Stomach smooth muscle (tissue), 2 donors: ENCODE results near the gene JPT2.

Experiments used
- H3K27ac ChIP-seq: one replicate; pipeline ENCODE4 v1.7.0; 2013; ENCODE audit warnings: mild to moderate bottlenecking, low read length, inconsistent platforms
- H3K27me3 ChIP-seq, 2 donors: one replicate each; pipeline ENCODE4 v1.7.0; 2013; ENCODE audit warnings: low read length in 2 of 2; ENCODE audit not compliant: insufficient read depth in 2 of 2, control insufficient read depth in 1 of 2
- H3K36me3 ChIP-seq, 2 donors: one replicate each; pipeline ENCODE4 v1.7.0; 2013; ENCODE audit warnings: low read length in 2 of 2; ENCODE audit not compliant: control insufficient read depth in 2 of 2, insufficient read depth in 2 of 2
- H3K4me1 ChIP-seq: one replicate; pipeline ENCODE4 v1.7.0; 2013; ENCODE audit warnings: low read length; ENCODE audit not compliant: control insufficient read depth, insufficient read depth
- H3K4me3 ChIP-seq, 2 donors: one replicate each; pipeline ENCODE4 v1.7.0; 2013; ENCODE audit warnings: low read length in 2 of 2
- H3K9ac ChIP-seq, 2 donors: one replicate each; pipeline ENCODE4 v1.7.0; 2013; ENCODE audit warnings: low read length in 2 of 2, mild to moderate bottlenecking in 1 of 2
- H3K9me3 ChIP-seq, 2 donors: one replicate each; pipeline ENCODE4 v1.7.0; 2013; ENCODE audit warnings: low read length in 2 of 2; ENCODE audit not compliant: control insufficient read depth in 2 of 2
- donor health status: healthy.
- donor health status: Pancreatic carcinoma.

The JPT2 gene

DNA sequence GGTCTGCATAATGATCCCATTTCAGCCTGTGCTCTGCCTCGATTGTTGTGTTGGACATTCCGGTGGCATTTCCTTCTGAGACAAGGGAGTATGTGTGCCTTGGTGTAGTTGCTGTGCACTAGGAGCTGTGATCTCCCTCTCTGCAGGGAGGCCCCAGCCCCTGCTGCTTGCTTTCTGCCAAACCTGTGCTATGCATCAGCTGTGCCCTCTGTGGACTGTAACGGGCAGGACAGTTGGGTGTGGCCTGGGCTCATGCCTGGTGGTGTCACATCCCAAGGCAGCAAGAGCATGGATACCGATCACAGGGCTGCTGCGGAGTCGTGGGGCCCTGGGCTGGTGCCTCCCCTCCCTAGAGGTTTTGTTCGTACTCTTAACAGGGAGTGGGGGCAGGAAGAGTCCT, 3.8 kb upstream of the JPT2 start:
- Histone ChIP-seq H3K36me3 (peaks cover 49 to 52% of the 10 kb centered on the region in 2 donors), H3K4me1 (peaks cover 8% of the 10 kb centered on the region), H3K27me3 (no peaks in the 10 kb centered on the region), H3K9me3 (no peaks in the 10 kb centered on the region), H3K27ac (no peak overlapping the region), H3K9ac (no peak overlapping the region), H3K4me3 (no peak overlapping the region)

DNA sequence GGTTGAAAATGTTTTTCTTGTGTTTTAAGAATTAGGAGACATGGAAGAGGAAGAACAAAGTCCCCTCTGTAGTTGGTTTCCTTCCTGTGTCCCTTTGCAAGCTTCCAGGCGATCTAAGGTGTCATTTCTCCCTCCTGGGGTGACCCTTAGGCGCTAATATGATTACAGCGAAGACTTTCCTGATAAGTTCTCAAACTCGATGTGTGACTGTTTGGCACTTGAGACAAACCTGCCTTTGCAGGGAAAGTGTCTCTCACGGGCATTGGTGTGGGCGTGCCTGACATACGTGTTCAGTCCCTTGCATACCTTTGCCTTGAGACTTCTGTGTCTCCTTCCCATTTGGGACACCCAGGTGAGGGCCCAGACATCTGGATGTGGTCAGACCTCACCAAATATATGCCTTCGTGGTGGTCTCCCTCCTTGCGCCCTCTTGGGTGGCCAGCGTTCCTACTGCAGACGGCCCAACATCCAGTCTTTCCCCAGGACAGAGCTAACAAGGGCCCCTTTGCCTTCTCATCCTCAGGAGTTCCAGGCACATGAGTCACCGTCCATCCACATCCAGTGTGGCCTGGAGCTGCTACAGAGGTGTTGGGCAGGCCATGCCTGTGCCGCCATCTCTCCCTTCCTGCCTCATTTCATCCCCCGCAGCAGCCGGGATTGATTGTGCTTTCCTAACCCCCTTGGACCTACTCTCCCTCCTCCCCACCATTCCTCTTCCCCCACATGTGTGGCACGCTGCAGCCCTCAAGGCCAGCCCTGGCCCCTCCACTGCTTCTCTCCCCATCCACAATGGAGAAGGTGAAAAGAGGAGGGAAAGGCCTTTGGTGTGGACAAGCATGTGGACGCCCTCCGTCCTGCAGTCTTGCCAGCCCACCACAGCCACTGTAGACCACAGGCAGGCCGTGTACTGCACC, 3.1 kb upstream of the JPT2 start:
- H3K4me3 ChIP-seq = no peak overlapping the region
- peaks cover 46 to 47% of the 10 kb centered on the region in 2 donors for H3K36me3 ChIP-seq
- peaks cover 8% of the 10 kb centered on the region for H3K4me1 ChIP-seq
- no peak overlapping the region for H3K27ac ChIP-seq
- no peak overlapping the region for H3K9ac ChIP-seq
- no peaks in the 10 kb centered on the region for H3K27me3 ChIP-seq
- no peaks in the 10 kb centered on the region for H3K9me3 ChIP-seq

DNA sequence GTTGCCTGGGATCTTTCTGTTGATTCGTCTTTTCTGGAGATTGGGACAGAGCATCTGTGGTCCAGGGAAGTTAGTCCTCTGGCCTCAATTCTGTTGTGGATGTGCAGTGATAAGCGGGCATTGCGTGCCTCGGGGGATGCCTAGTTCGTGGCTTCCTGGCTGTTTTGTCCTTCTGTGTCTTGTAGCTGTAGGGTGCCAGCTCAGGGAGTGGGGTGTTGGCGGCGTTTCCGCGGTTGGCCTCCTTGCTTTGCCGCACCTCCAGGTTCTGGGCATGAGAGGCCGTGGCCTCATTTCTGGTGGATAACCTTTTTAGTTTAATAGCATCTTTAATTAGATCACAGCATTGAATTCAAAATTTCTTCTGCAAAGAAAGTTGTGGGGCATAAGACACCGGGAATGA, 1.4 kb upstream of the JPT2 start:
- Histone ChIP-seq H3K27ac (no peak overlapping the region), H3K4me1 (peaks cover 8% of the 10 kb centered on the region), H3K27me3 (no peaks in the 10 kb centered on the region), H3K9ac (no peak overlapping the region), H3K9me3 (no peaks in the 10 kb centered on the region), H3K36me3 (peaks cover 32 to 35% of the 10 kb centered on the region in 2 donors), H3K4me3 (no peak overlapping the region)

DNA sequence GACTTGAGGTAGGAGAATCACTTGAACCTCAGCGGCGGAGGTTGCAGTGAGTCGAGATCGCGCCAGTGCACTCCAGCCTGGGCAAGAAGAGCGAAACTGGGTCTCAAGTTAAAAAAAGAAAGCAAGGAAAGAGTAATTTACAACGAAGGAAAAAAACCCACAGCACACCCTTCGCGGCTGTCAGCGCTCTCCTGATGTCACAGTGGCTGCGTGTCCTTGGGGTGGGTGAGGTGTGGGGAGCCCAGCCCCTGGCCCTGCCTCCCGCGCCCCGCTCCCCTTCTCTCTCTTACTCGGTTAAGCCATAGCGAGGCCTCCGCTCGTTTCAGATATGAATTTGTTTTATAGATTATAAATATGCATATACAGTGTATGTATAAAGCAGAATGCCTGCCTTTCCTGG, 740 bp upstream of the JPT2 start:
- H3K9me3 ChIP-seq = no peaks in the 10 kb centered on the region
- peaks cover 8% of the 10 kb centered on the region for H3K4me1 ChIP-seq
- no peak overlapping the region for H3K9ac ChIP-seq
- no peak overlapping the region for H3K27ac ChIP-seq
- H3K4me3 ChIP-seq = peak overlapping the region in 1 of 2 donors; percentile 76
- H3K36me3 ChIP-seq = peaks cover 25 to 28% of the 10 kb centered on the region in 2 donors
- no peaks in the 10 kb centered on the region for H3K27me3 ChIP-seq

DNA sequence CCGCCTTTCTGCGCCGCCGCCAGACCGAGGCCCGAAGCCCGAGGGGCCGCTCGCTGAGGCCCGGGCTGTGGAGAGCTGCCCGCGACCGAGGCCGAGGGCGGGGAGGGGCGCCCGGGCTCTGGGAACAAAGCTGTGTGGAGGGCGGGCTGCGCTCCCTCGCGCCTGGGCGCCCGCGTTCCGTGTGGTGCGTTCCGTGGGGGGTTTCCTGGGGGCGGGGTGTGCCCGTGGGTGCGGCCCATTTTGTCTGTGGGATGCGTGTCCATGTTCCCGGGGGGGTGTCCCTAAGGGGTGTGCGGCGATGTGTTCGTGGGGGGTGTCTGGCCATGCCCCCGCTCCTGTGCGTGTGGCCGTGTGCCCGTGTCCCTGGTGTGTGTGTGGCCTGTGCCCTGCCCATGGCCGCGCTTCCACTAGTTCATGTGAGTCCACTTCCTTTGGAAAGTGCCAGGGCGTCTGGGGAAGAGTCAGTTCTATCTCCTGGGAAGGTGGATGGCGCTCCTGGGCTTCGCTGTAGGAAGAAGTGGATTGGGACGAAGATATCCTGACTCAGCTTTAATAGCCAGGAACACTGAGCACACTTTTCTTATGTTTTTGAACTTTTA, 520 bp downstream of the JPT2 start:
- H3K9ac ChIP-seq = peak overlapping the region; percentile 64 to 72
- no peaks in the 10 kb centered on the region for H3K27me3 ChIP-seq
- H3K27ac ChIP-seq = no peak overlapping the region
- peaks cover 17 to 19% of the 10 kb centered on the region in 2 donors for H3K36me3 ChIP-seq
- peak overlapping the region; percentile 76 for H3K4me3 ChIP-seq
- H3K4me1 ChIP-seq = peaks cover 8% of the 10 kb centered on the region
- no peaks in the 10 kb centered on the region for H3K9me3 ChIP-seq

DNA sequence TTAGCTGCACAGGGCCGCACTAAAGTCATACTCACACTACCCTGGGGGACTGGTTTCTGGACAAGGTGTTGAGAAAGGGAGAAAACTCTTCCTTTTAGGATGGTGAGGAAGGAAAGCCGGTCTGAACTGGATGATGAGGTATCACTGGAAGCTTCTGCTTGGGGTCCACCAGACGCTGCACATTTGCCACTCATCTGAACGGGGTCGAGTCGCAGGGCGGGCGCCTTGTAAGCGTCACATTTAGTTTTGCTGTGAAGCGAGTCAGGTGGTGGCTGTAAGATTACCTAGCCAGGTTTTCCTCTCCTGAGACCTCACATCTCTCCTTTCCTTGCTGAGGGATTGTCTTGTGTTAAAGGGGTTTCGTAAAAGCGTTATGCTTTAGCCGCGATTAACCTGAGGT, 2.3 kb downstream of the JPT2 start:
- Histone ChIP-seq H3K27ac (no peak overlapping the region), H3K4me1 (peaks cover 8% of the 10 kb centered on the region), H3K4me3 (no peak overlapping the region), H3K9me3 (no peaks in the 10 kb centered on the region), H3K9ac (no peak overlapping the region), H3K27me3 (no peaks in the 10 kb centered on the region), H3K36me3 (peaks cover 3 to 4% of the 10 kb centered on the region in 2 donors)

DNA sequence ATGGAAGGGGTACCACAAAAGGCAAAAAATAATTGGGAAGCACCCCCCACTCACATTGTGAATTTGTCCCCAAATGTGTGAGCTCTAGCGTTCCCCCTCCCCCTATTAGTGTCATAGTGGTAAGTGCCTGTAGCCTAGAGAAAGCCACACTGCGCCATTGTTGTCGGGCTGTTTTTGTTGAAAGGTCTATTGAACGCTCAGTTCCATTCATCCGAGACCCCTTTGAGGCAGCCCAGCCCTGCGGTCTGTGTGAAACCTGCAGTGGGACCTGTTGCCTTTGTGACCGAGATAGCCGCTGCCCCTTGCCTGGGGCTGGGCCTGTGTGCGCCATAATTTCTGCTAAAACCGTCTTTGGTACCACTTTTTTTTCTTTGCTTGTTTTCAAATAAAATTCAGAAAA, 3.0 kb downstream of the JPT2 start:
- Histone ChIP-seq H3K36me3 (peaks cover 3 to 4% of the 10 kb centered on the region in 2 donors), H3K4me3 (no peak overlapping the region), H3K27me3 (no peaks in the 10 kb centered on the region), H3K9me3 (no peaks in the 10 kb centered on the region), H3K4me1 (peaks cover 8% of the 10 kb centered on the region), H3K9ac (no peak overlapping the region), H3K27ac (no peak overlapping the region)

DNA sequence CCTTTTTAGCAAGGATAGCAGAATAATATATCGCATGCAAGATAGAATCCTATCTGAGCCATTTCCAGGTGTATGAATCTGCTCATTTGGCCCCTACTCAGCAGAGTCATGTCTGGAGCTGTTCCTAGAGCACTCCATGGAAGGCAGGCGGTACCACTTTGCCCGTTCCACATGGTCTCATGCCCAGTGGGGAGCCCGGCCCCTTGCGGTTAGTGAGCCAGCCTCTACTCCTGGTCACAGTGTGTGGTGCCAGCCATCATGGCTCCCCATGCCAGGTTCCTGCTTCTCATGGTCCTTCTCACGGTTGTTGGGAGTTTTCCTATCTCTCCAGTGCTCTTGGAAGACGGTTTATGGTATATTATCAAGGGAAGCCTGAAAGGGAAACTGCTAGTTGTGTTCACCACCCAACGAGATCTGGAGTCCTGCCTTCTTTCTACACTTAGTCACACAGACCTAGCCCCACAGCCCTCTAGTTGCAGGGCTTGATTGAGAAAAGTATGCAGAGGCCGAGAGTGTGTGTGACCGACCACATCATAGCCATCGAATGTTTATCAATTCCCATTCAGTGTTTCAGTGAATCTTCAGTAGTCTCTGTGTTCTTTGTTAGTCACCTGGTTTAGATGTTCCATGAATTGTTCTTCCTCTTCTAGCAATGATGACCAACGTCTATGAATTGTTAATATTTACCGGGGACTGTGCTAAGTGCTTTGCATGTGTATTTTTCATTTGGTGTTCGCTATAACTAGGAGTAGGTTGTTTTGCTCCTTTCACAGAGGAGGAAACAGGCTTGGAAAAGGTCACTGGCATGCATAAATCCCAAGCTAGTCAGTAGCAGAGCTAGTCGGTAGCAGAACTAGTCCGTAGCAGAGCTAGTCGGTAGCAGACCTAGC, 9.6 kb downstream of the JPT2 start:
- Histone ChIP-seq H3K27me3 (no peaks in the 10 kb centered on the region), H3K4me3 (no peak overlapping the region), H3K4me1 (no peaks in the 10 kb centered on the region), H3K36me3 (peaks cover 14 to 26% of the 10 kb centered on the region in 2 donors), H3K27ac (no peak overlapping the region), H3K9ac (no peak overlapping the region), H3K9me3 (no peaks in the 10 kb centered on the region)

DNA sequence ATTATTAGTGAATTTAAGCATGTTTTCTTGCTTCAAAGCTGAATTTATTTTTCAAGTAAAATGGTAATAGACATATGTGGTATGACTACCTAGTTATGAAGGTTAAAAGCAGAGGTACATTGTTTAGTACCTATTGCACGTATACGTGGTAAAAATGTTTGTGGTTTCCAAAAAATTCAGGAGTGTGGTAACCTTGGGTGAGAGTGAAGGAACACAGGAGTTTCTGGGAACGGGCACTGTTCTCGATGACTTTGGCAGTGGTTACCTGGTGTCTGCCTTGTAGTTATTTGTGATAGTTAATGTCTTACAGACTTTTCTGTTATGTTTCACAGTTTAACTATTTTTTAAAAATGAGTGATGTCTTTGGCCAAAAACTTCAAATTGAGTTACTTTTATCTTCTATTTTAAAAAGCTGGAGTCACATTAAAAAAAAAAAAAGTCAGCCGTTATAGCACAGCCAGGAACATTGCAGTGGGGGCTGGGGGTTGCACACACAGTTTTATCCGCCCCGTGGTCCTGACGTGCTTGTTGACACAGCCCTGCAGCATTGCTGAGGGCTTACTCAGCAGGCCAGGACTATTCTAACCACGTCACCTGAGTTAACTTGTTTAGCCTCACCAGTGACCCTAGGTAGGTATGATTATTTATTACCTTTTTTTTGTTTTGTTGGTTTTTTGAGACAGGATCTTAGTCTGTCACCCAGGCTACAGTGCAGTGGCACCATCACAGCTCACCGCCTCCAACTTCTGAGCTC, 10.9 kb downstream of the JPT2 start:
- Histone ChIP-seq H3K27ac (no peak overlapping the region), H3K4me3 (no peak overlapping the region), H3K27me3 (no peaks in the 10 kb centered on the region), H3K9me3 (no peaks in the 10 kb centered on the region), H3K36me3 (peaks cover 14 to 30% of the 10 kb centered on the region in 2 donors), H3K9ac (no peak overlapping the region), H3K4me1 (no peaks in the 10 kb centered on the region)

DNA sequence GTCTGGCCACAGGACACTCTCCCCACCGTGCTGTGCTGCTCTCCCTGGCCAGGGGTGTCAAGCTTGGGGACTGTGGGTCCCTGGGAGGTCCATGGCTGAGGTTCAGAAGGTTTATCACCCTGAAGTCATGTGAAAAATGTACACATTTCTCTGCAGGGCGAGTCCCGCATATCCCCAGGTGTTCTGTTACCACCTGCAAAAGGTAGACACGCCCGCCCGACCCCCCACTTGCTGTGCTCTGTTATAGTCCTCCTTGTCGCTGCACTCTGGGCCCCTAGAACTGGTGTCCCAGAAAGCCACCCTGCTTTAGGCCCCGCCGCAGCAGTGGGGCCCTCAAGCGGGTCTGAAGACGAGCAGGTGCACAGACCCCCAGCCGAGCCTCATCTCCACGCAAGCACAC, 11.8 kb downstream of the JPT2 start:
- Histone ChIP-seq H3K4me1 (no peaks in the 10 kb centered on the region), H3K36me3 (peaks cover 17 to 35% of the 10 kb centered on the region in 2 donors), H3K27me3 (no peaks in the 10 kb centered on the region), H3K4me3 (no peak overlapping the region), H3K27ac (no peak overlapping the region), H3K9me3 (no peaks in the 10 kb centered on the region), H3K9ac (no peak overlapping the region)
